ENCODE data around the gene SNX21. TPM values are rescaled to one million over a fixed set of nuclear protein-coding genes. Genes with fewer than 3 reads are reported as not detected.

Gene SNX21
- total RNA-seq, 2 donors from 2014 or later = 18.0 to 18.8 TPM

DNA sequence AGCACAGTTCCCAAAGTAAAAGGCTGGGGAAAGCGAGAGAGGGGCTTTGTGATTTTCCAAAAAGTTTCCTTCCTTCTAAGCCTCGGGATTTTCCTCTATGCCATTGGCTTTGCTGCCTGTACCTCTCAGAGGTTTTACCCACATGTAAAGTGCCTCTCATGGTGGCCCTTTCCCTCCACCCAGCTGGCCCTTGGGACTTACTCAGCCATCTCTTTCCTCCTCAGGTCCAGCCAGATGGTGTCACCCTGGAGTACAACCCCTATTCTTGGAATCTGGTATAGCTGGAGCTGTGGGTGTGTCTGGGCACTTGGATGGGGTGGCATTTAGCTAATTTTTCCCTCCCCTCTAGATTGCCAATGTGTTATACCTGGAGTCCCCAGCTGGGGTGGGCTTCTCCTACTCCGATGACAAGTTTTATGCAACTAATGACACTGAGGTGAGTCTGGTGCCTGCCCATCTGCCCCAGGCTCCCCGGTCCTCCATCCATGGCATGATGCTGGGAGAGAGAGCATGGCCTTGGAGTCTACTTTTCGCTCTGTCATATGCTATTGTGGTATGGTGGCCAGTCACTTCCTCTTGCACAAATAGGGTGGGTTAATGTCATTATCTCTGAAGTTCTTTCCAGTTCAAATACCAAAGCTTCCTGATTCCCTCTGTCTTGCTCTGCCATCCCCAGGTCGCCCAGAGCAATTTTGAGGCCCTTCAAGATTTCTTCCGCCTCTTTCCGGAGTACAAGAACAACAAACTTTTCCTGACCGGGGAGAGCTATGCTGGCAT lies 58.6 kb downstream of the SNX21 start:
- peak overlapping the region; percentile 62 for H3K9ac ChIP-seq (ENCODE audit: extremely low read depth, low read length, poor library complexity, severe bottlenecking)
- WGBS, 2 experiments (ENCODE audit: insufficient coverage in 1 of 2, insufficient read length in 1 of 2) = 84 to 86% methylated on average over 7 to 9 of the region's 9 CpGs
- H3K27ac ChIP-seq (ENCODE audit: low read depth, low read length) = no peak overlapping the region
- peaks cover 30% of the 10 kb centered on the region for H3K36me3 ChIP-seq (ENCODE audit: control insufficient read depth, insufficient read depth, low read length)
- Mint-ChIP-seq H3K36me3 (ENCODE audit: low read depth) (peaks cover 26% of the 10 kb centered on the region), H3K27me3 (ENCODE audit: insufficient read depth) (no peaks in the 10 kb centered on the region), H3K4me3 (peak overlapping the region; percentile 77), H3K27ac (peak overlapping the region; percentile 58), H3K9me3 (no peaks in the 10 kb centered on the region), H3K4me1 (peaks cover 4% of the 10 kb centered on the region)
- TF ChIP-seq, protein P1, sequence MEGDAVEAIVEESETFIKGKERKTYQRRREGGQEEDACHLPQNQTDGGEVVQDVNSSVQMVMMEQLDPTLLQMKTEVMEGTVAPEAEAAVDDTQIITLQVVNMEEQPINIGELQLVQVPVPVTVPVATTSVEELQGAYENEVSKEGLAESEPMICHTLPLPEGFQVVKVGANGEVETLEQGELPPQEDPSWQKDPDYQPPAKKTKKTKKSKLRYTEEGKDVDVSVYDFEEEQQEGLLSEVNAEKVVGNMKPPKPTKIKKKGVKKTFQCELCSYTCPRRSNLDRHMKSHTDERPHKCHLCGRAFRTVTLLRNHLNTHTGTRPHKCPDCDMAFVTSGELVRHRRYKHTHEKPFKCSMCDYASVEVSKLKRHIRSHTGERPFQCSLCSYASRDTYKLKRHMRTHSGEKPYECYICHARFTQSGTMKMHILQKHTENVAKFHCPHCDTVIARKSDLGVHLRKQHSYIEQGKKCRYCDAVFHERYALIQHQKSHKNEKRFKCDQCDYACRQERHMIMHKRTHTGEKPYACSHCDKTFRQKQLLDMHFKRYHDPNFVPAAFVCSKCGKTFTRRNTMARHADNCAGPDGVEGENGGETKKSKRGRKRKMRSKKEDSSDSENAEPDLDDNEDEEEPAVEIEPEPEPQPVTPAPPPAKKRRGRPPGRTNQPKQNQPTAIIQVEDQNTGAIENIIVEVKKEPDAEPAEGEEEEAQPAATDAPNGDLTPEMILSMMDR (conservative IDR thresholded peaks at IDR 0.05) = peak; percentile 31
- no peaks in the 10 kb centered on the region for H3K9me3 ChIP-seq (ENCODE audit: control insufficient read depth, low read length)
- no peaks in the 10 kb centered on the region for H3K4me1 ChIP-seq (ENCODE audit: control insufficient read depth, insufficient read depth, low read length)
- peak overlapping the region; percentile 88 for H3K4me3 ChIP-seq (ENCODE audit: low read length)
- peak; percentile 63 for DNase-seq
- H3K27me3 ChIP-seq (ENCODE audit: control insufficient read depth, insufficient read depth, low read length, poor library complexity, severe bottlenecking) = no peaks in the 10 kb centered on the region

Other genes starting within 250 kb of the SNX21 start
- not detected for gene WFDC10A, start 204.1 kb upstream of the SNX21 start, total RNA-seq
- not detected for gene WFDC9, start 202.5 kb upstream of the SNX21 start, total RNA-seq
- gene WFDC11, start 163.6 kb upstream of the SNX21 start, total RNA-seq = not detected
- gene WFDC13, start 131.8 kb upstream of the SNX21 start, total RNA-seq = not detected
- gene WFDC10B, start 128.8 kb upstream of the SNX21 start, total RNA-seq = not detected
- not detected for gene SPINT4, start 111.5 kb upstream of the SNX21 start, total RNA-seq
- under 1 TPM in 1 of 2 donors, not detected in 1; 0.66 TPM for gene WFDC3, start 41.9 kb upstream of the SNX21 start, total RNA-seq
- 10 to 100 TPM; 31.5 to 36.1 TPM for gene DNTTIP1, start 41.8 kb upstream of the SNX21 start, total RNA-seq
- gene UBE2C, start 21.2 kb upstream of the SNX21 start, total RNA-seq = 100 to 1,000 TPM; 139 to 216 TPM
- under 1 TPM in 1 of 2 donors, not detected in 1; 0.51 TPM for gene TNNC2, start 6.5 kb upstream of the SNX21 start, total RNA-seq
- 10 to 100 TPM; 24.3 to 27.9 TPM for gene ACOT8, start 23.6 kb downstream of the SNX21 start, total RNA-seq
- gene ZSWIM3, start 23.8 kb downstream of the SNX21 start, total RNA-seq = 1 to 10 TPM; 2.1 to 4.6 TPM
- 10 to 100 TPM; 11.6 to 12.5 TPM for gene ZSWIM1, start 47.4 kb downstream of the SNX21 start, total RNA-seq
- gene SPATA25, start 53.8 kb downstream of the SNX21 start, total RNA-seq = 1 to 10 TPM; 2.2 to 2.6 TPM
- 1 to 10 TPM; 4.4 to 6.4 TPM for gene NEURL2, start 57.4 kb downstream of the SNX21 start, total RNA-seq
- 10 to 100 TPM; 70.7 to 84.8 TPM for gene CTSA, start 57.5 kb downstream of the SNX21 start, total RNA-seq
- gene PLTP, start 78.4 kb downstream of the SNX21 start, total RNA-seq = 100 to 1,000 TPM in 1 of 2 donors, 10 to 100 TPM in 1; 92.1 to 123 TPM
- gene PCIF1, start 100.9 kb downstream of the SNX21 start, total RNA-seq = 10 to 100 TPM; 22.0 to 34.5 TPM
- 10 to 100 TPM; 18.3 to 21.0 TPM for gene ZNF335, start 138.4 kb downstream of the SNX21 start, total RNA-seq
- under 1 TPM; 0.15 to 0.29 TPM for gene MMP9, start 175.1 kb downstream of the SNX21 start, total RNA-seq
- 10 to 100 TPM in 1 of 2 donors, 1 to 10 TPM in 1; 5.7 to 10.2 TPM for gene SLC12A5, start 195.4 kb downstream of the SNX21 start, total RNA-seq